Measurements from ENCODE around the gene XG. TPM values are rescaled to one million over a fixed set of nuclear protein-coding genes. Genes with fewer than 3 reads are reported as not detected.
A peak's percentile ranks its signal among the peaks of the same experiment; 100 is the strongest.
"Not testable (repeated sequence)": the region's sequence is repeated elsewhere in the genome, so short reads cannot be mapped to it uniquely, and the experiment has no call there.

XG gene
- total RNA-seq, 1 donor from 2014 or later, result 2.4 TPM

GRCh38 chrX:2735270-2735669 is 16.6 kb upstream of the XG start:
- TF ChIP-seq, protein P1, sequence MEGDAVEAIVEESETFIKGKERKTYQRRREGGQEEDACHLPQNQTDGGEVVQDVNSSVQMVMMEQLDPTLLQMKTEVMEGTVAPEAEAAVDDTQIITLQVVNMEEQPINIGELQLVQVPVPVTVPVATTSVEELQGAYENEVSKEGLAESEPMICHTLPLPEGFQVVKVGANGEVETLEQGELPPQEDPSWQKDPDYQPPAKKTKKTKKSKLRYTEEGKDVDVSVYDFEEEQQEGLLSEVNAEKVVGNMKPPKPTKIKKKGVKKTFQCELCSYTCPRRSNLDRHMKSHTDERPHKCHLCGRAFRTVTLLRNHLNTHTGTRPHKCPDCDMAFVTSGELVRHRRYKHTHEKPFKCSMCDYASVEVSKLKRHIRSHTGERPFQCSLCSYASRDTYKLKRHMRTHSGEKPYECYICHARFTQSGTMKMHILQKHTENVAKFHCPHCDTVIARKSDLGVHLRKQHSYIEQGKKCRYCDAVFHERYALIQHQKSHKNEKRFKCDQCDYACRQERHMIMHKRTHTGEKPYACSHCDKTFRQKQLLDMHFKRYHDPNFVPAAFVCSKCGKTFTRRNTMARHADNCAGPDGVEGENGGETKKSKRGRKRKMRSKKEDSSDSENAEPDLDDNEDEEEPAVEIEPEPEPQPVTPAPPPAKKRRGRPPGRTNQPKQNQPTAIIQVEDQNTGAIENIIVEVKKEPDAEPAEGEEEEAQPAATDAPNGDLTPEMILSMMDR (IDR thresholded peaks at IDR 0.05; ENCODE audit: unreplicated experiment), result no peak
- DNase-seq (ENCODE audit: low spot score, unreplicated experiment), result no peak
- H3K27ac Mint-ChIP-seq, result no peak overlapping the region
- H3K9me3 Mint-ChIP-seq (ENCODE audit: low read depth), result peaks cover 2% of the 10 kb centered on the region
- H3K4me3 Mint-ChIP-seq (ENCODE audit: low read depth), result no peak overlapping the region
- H3K4me1 Mint-ChIP-seq (ENCODE audit: low read depth), result no peaks in the 10 kb centered on the region
- no peaks in the 10 kb centered on the region for H3K27me3 Mint-ChIP-seq
- H3K36me3 Mint-ChIP-seq (ENCODE audit: insufficient read depth), result peaks cover 53% of the 10 kb centered on the region

DNA sequence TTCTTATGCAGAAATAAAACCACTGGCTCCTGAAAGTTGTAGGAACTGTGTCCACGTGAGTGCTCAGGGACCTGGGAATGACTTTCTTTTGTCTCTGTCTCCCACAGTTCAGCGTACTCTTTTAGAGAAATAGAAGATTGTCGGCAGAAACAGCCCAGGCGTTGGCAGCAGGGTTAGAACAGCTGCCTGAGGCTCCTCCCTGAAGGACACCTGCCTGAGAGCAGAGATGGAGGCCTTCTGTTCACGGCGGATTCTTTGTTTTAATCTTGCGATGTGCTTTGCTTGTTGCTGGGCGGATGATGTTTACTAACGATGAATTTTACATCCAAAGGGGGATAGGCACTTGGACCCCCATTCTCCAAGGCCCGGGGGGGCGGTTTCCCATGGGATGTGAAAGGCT is 11.2 kb upstream of the XG start:
- peaks cover 50% of the 10 kb centered on the region for H3K36me3 Mint-ChIP-seq (ENCODE audit: insufficient read depth)
- no peaks in the 10 kb centered on the region for H3K9me3 Mint-ChIP-seq (ENCODE audit: low read depth)
- H3K4me1 Mint-ChIP-seq (ENCODE audit: low read depth), result peaks cover 4% of the 10 kb centered on the region
- H3K27me3 Mint-ChIP-seq, result no peaks in the 10 kb centered on the region
- no peak overlapping the region for H3K27ac Mint-ChIP-seq
- TF ChIP-seq, protein P1 (IDR thresholded peaks at IDR 0.05; ENCODE audit: unreplicated experiment), result no peak
- no peak overlapping the region for H3K4me3 Mint-ChIP-seq (ENCODE audit: low read depth)
- DNase-seq (ENCODE audit: low spot score, unreplicated experiment), result no peak

- Mint-ChIP-seq H3K9me3 (ENCODE audit: low read depth) (no peaks in the 10 kb centered on the region), H3K27me3 (no peaks in the 10 kb centered on the region), H3K4me3 (ENCODE audit: low read depth) (no peak overlapping the region), H3K4me1 (ENCODE audit: low read depth) (peaks cover 11% of the 10 kb centered on the region), H3K36me3 (ENCODE audit: insufficient read depth) (peaks cover 45% of the 10 kb centered on the region), H3K27ac (no peak overlapping the region)
- DNase-seq (ENCODE audit: low spot score, unreplicated experiment), result no peak
- TF ChIP-seq, protein P1 (IDR thresholded peaks at IDR 0.05; ENCODE audit: unreplicated experiment), result no peak
Measured at GRCh38 chrX:2741386-2741785, 10.5 kb upstream of the XG start.

DNA sequence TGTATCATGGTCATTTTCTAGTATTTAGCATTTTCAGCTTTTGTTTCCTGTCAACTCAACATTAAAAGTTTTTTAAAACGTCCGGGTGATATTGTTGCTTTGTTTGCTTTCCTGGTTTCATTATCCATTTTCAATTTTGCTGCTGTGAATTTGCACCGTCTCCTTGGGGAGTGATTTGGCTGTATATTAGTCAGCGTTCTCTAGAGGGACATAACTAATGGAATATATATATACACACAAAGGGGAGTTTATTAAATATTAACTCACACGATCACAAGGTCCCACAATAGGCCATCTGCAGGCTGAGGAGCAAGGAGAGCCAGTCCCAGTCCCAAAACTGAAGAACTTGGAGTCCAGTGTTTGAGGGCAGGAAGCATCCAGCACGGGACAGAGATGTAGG is 5.6 kb upstream of the XG start:
- Mint-ChIP-seq H3K27ac (peak overlapping the region; percentile 74), H3K36me3 (ENCODE audit: insufficient read depth) (peaks cover 19% of the 10 kb centered on the region), H3K4me1 (ENCODE audit: low read depth) (peaks cover 17% of the 10 kb centered on the region), H3K4me3 (ENCODE audit: low read depth) (peak overlapping the region; percentile 8)
- H3K9me3 Mint-ChIP-seq (ENCODE audit: low read depth); H3K27me3 Mint-ChIP-seq; DNase-seq (ENCODE audit: low spot score, unreplicated experiment): not testable (repeated sequence)

DNA sequence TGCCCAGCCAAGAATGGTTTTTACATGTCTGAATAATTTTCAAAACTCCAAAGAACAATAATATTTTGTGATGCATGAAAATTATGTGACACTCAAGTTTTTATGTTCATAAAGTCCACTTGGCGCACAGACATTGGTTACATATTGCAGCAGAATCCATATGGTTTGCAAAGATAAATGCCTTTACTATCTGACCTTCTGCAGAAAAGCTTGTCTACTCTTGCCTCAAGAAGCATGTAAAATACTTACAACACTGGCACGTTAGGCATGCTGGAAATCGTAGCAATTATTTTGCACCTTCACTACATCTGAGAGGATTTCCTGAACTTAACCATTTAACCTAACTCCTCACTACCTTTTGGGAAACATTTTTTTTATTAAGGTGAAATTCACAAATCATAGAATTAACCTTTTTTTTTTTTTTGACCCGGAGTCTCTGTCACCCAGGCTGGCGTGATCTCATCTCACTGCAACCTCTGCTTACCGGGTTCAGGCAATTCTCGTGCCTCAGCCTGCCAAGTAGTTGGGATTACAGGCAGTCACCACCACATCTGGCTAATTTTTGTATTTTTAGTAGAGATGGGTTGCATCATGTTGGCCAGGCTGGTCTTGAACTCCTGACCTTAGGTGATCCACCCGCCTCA is 3.5 kb upstream of the XG start:
- TF ChIP-seq, protein P1 (IDR thresholded peaks at IDR 0.05; ENCODE audit: unreplicated experiment), result no peak
- Mint-ChIP-seq H3K9me3 (ENCODE audit: low read depth) (no peaks in the 10 kb centered on the region), H3K4me3 (ENCODE audit: low read depth) (no peak overlapping the region), H3K36me3 (ENCODE audit: insufficient read depth) (peaks cover 7% of the 10 kb centered on the region), H3K4me1 (ENCODE audit: low read depth) (peaks cover 18% of the 10 kb centered on the region), H3K27me3 (no peaks in the 10 kb centered on the region), H3K27ac (no peak overlapping the region)
- DNase-seq (ENCODE audit: low spot score, unreplicated experiment), result no peak

GRCh38 chrX:2748815-2749188 is 3.0 kb upstream of the XG start:
- Mint-ChIP-seq H3K4me1 (ENCODE audit: low read depth) (peaks cover 18% of the 10 kb centered on the region), H3K36me3 (ENCODE audit: insufficient read depth) (peaks cover 2% of the 10 kb centered on the region), H3K27ac (no peak overlapping the region), H3K9me3 (ENCODE audit: low read depth) (no peaks in the 10 kb centered on the region), H3K27me3 (no peaks in the 10 kb centered on the region), H3K4me3 (ENCODE audit: low read depth) (no peak overlapping the region)
- DNase-seq (ENCODE audit: low spot score, unreplicated experiment), result no peak
- TF ChIP-seq, protein P1 (IDR thresholded peaks at IDR 0.05; ENCODE audit: unreplicated experiment), result no peak
